K562 treated with DMSO at 1 percent for 12 hours (cell line): Measurements from ENCODE around the gene SBF2. TPM values are rescaled to one million over a fixed set of nuclear protein-coding genes. Genes with fewer than 3 reads are reported as not detected.

ENCODE experiments used
- total RNA-seq: library from RNA; unstranded; fragments of 300-600 nt; gene quantifications from 2 replicates; pipeline ENCODE4 v1.2.3, GENCODE V29; 2022; ENCODE audit not compliant: insufficient read depth

Gene SBF2
- total RNA-seq, result 4.6 and 8.3 TPM in 2 replicates

DNA sequence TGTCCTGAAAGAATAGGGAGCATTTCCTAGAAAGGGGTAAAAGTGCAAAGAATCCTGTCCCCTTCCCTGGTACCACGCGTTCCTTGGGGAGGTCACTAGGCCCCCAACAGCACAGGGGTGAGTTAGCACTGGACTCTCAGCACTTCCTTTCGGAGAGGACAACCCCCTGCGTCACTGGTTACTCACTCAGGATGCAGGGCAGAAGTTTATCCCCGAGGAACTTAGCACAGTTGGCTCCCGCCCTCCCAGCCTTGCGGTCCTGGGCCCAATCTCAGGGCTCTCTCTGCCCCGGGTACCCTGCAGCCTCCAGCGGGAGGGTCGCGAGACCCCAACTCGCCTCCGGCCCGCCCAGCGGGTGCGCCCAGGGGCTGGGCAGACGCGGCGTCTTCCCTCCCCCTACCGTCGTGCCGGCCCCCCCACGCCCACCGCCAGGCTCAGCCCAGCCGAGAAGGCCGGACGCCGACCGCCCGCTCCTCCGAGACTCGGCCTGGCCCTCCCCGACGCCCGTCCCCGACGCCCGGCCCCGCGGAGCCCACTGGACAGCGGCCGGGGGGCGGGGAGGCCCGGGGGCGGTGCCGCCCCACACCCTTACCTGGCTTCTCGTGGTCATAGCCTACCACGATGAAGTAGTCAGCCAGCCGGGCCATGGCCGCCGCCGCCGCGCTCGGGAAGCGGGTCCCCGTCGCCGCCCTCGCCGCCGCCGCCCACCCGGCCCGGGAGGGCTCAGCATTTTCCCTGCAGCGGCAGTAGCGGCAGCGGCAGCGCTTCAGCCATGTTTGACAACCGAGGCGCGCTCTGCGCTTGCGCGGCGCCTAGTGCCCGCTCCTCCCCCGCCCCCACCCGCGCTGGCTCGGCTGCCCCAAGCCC lies at the start of gene SBF2:
TSS of gene SBF2 (minus strand) at position 797 of the 867 bp plus-strand sequence. CDS start at position 647, 150 bp downstream.

DNA sequence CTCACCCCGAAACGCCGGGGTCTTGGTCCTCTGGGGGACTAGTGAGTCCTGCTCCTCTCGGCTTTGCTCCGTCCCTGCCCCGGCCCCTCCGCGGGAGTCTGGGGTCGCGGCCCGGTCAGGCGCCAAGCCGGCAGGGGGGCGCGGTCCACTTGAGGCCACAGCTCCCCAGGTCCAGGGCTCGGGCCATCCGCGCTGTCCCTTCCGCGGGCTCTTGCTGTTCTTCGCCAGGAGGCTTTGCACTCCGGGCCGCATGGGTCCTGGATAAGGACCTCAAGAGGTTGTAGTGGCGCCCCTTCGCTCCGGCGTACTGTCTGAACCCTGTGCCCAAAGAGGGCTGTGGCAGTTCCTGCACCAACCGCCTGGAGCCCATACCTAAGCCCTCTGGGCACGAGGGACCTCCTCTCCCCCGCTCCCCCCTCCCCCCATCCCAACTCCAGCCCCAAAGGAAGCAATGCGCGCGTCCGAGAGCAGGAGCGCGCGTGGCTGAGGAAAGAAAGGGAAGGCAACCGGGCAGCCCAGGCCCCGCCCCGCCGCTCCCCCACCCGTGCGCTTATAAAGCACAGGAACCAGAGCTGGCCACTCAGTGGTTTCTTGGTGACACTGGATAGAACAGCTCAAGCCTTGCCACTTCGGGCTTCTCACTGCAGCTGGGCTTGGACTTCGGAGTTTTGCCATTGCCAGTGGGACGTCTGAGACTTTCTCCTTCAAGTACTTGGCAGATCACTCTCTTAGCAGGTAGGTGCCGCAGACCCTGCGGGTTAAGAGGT lies 10.7 kb upstream of the SBF2 start, which contains the start of gene ADM:
TSS of gene ADM (plus strand) at position 579 of the 767 bp plus-strand sequence. CDS start 628 bp downstream, outside the sequence.

Other genes starting within 250 kb of the SBF2 start
- 1.9 TPM in 2 replicates for gene ADM, start 10.9 kb upstream of the SBF2 start, total RNA-seq
- gene AMPD3, start 161.0 kb upstream of the SBF2 start, total RNA-seq, result 3.9 and 9.2 TPM in 2 replicates
- gene RNF141, start 247.0 kb upstream of the SBF2 start, total RNA-seq, result 9.1 and 14.5 TPM in 2 replicates